ENCODE data around the gene UBE3C. TPM values are rescaled to one million over a fixed set of nuclear protein-coding genes. Genes with fewer than 3 reads are reported as not detected.

UBE3C gene
- total and polyA plus RNA-seq, 9 of the 15 experiments (the other 6 are each of a cell fraction or from before 2014, with no cell fraction given), result 9.6 to 91.7 (median 75.4) TPM

- TF ChIP-seq ATF7 (IDR thresholded peaks at IDR 0.05) (peak; percentile 61), JUND (IDR thresholded peaks at IDR 0.05; ENCODE audit: borderline replicate concordance, low read depth, low read length) (peak; percentile 49), JUND (tag; IDR thresholded peaks at IDR 0.05; ENCODE audit: borderline replicate concordance, low read depth, low read length) (no peak; the same call in 2 of the 3 replicates), UBTF (IDR thresholded peaks at IDR 0.05; ENCODE audit: borderline replicate concordance in 1 of 2, low read depth in 2 of 2, low read length in 2 of 2) (peak in 1 of 2 experiments; percentile 77; a peak in 1 of 4 replicates), ZNF76 (CRISPR knock-in tag; IDR thresholded peaks at IDR 0.05; ENCODE audit: borderline replicate concordance) (no peak), ZFX (CRISPR knock-in tag; IDR thresholded peaks at IDR 0.05) (0 out of 2 replicates have a peak, but pooled peaks have one; percentile 25), NFRKB (IDR thresholded peaks at IDR 0.05; ENCODE audit: low read depth) (0 out of 2 replicates have a peak, but pooled peaks have one; percentile 20), RCOR1 (IDR thresholded peaks at IDR 0.05; ENCODE audit: borderline replicate concordance in 1 of 2, low read depth in 2 of 2, low read length in 2 of 2) (0 out of 4 replicates have a peak, but pooled peaks of 1 of the 2 experiments have one; percentile 28), ZEB2 (IDR thresholded peaks at IDR 0.05) (0 out of 2 replicates have a peak, but pooled peaks have one; percentile 32), SPI1 (IDR thresholded peaks at IDR 0.05; ENCODE audit: borderline replicate concordance, low read depth, low read length) (peak; percentile 66; the same call in 1 of the 2 replicates), NRF1 (conservative IDR thresholded peaks at IDR 0.05 in 1 of 2, IDR thresholded peaks at IDR 0.05 in 1 of 2) (0 out of 4 replicates have a peak, but pooled peaks of 1 of the 2 experiments have one; percentile 11)
Observed at GRCh38 chr7:157318015-157318706, 179.4 kb downstream of the UBE3C start (continued).

Small RNAs within 50 kb of the gene (small RNA-seq; reads per million reads assigned to genes)
- gene AC004975.1, result not detected

Other genes with a start within 250 kb of the UBE3C start
- gene LMBR1, start 245.7 kb upstream of the UBE3C start, total RNA-seq (2014; rRNA removed), result 74.6 and 136 TPM in 2 replicates
- 59.9 and 67.3 TPM in 2 replicates for gene LMBR1, start 245.7 kb upstream of the UBE3C start, total RNA-seq (2014; rRNA removed; fragmentation: Illumina TruSeq; extraction: Trizol)
- 58.5 and 61.7 TPM in 2 replicates for gene LMBR1, start 245.7 kb upstream of the UBE3C start, total RNA-seq (2015; rRNA removed; fragmentation: Illumina TruSeq; extraction: Trizol)
- gene LMBR1, start 245.7 kb upstream of the UBE3C start, total RNA-seq (2021), result 89.1 and 90.0 TPM in 2 replicates
- 33.6 and 82.0 TPM in 2 replicates for gene LMBR1, start 245.7 kb upstream of the UBE3C start, polyA plus RNA-seq (2011; rRNA removed)
- gene LMBR1, start 245.7 kb upstream of the UBE3C start, polyA plus RNA-seq (2014; fragmentation: Illumina TruSeq; extraction: Trizol), result 49.8 and 49.9 TPM in 2 replicates
- gene LMBR1, start 245.7 kb upstream of the UBE3C start, polyA plus RNA-seq (2014; fragmentation: Nextera tagmentation; extraction: Ambion mirVana), result 1 to 10 TPM; 7.7 to 9.6 TPM
- 49.0 and 50.9 TPM in 2 replicates for gene LMBR1, start 245.7 kb upstream of the UBE3C start, polyA plus RNA-seq (2014; rRNA removed)
- gene NOM1, start 189.2 kb upstream of the UBE3C start, total RNA-seq (2014; rRNA removed), result 35.7 and 35.8 TPM in 2 replicates
- gene NOM1, start 189.2 kb upstream of the UBE3C start, total RNA-seq (2014; rRNA removed; fragmentation: Illumina TruSeq; extraction: Trizol), result 38.8 and 40.1 TPM in 2 replicates
- gene NOM1, start 189.2 kb upstream of the UBE3C start, total RNA-seq (2015; rRNA removed; fragmentation: Illumina TruSeq; extraction: Trizol), result 41.2 and 42.9 TPM in 2 replicates
- 37.3 and 47.3 TPM in 2 replicates for gene NOM1, start 189.2 kb upstream of the UBE3C start, total RNA-seq (2021)
- 30.5 and 30.9 TPM in 2 replicates for gene NOM1, start 189.2 kb upstream of the UBE3C start, polyA plus RNA-seq (2011; rRNA removed)
- 38.2 and 39.7 TPM in 2 replicates for gene NOM1, start 189.2 kb upstream of the UBE3C start, polyA plus RNA-seq (2014; fragmentation: Illumina TruSeq; extraction: Trizol)
- 1 to 10 TPM; 6.8 to 9.6 TPM for gene NOM1, start 189.2 kb upstream of the UBE3C start, polyA plus RNA-seq (2014; fragmentation: Nextera tagmentation; extraction: Ambion mirVana)
- gene NOM1, start 189.2 kb upstream of the UBE3C start, polyA plus RNA-seq (2014; rRNA removed), result 37.4 and 39.6 TPM in 2 replicates
- 5.3 TPM in 2 replicates for gene MNX1, start 128.3 kb upstream of the UBE3C start, total RNA-seq (2014; rRNA removed)
- 1.4 and 1.8 TPM in 2 replicates for gene MNX1, start 128.3 kb upstream of the UBE3C start, total RNA-seq (2014; rRNA removed; fragmentation: Illumina TruSeq; extraction: Trizol)
- 2.1 and 2.2 TPM in 2 replicates for gene MNX1, start 128.3 kb upstream of the UBE3C start, total RNA-seq (2015; rRNA removed; fragmentation: Illumina TruSeq; extraction: Trizol)
- 8.0 and 9.5 TPM in 2 replicates for gene MNX1, start 128.3 kb upstream of the UBE3C start, total RNA-seq (2021)
- 0.98 and 1.2 TPM in 2 replicates for gene MNX1, start 128.3 kb upstream of the UBE3C start, polyA plus RNA-seq (2011; rRNA removed)
- gene MNX1, start 128.3 kb upstream of the UBE3C start, polyA plus RNA-seq (2014; fragmentation: Illumina TruSeq; extraction: Trizol), result 1.1 and 1.7 TPM in 2 replicates
- gene MNX1, start 128.3 kb upstream of the UBE3C start, polyA plus RNA-seq (2014; fragmentation: Nextera tagmentation; extraction: Ambion mirVana), result under 1 TPM; 0.15 to 0.25 TPM
- 4.0 and 5.9 TPM in 2 replicates for gene MNX1, start 128.3 kb upstream of the UBE3C start, polyA plus RNA-seq (2014; rRNA removed)
- gene DNAJB6, start 198.1 kb downstream of the UBE3C start, total RNA-seq (2014; rRNA removed), result 116 and 147 TPM in 2 replicates
- gene DNAJB6, start 198.1 kb downstream of the UBE3C start, total RNA-seq (2014; rRNA removed; fragmentation: Illumina TruSeq; extraction: Trizol), result 135 and 158 TPM in 2 replicates
- 132 and 149 TPM in 2 replicates for gene DNAJB6, start 198.1 kb downstream of the UBE3C start, total RNA-seq (2015; rRNA removed; fragmentation: Illumina TruSeq; extraction: Trizol)
- gene DNAJB6, start 198.1 kb downstream of the UBE3C start, total RNA-seq (2021), result 128 and 131 TPM in 2 replicates
- 63.1 and 84.5 TPM in 2 replicates for gene DNAJB6, start 198.1 kb downstream of the UBE3C start, polyA plus RNA-seq (2011; rRNA removed)
- gene DNAJB6, start 198.1 kb downstream of the UBE3C start, polyA plus RNA-seq (2014; fragmentation: Illumina TruSeq; extraction: Trizol), result 158 and 225 TPM in 2 replicates
- gene DNAJB6, start 198.1 kb downstream of the UBE3C start, polyA plus RNA-seq (2014; fragmentation: Nextera tagmentation; extraction: Ambion mirVana), result 100 to 1,000 TPM in 1 of 2 experiments, 10 to 100 TPM in 1; 96.6 to 100 TPM
- 135 and 158 TPM in 2 replicates for gene DNAJB6, start 198.1 kb downstream of the UBE3C start, polyA plus RNA-seq (2014; rRNA removed)

Measured in K562 (cell line).